ENCODE data around the gene ASB15.

Gene ASB15

DNA sequence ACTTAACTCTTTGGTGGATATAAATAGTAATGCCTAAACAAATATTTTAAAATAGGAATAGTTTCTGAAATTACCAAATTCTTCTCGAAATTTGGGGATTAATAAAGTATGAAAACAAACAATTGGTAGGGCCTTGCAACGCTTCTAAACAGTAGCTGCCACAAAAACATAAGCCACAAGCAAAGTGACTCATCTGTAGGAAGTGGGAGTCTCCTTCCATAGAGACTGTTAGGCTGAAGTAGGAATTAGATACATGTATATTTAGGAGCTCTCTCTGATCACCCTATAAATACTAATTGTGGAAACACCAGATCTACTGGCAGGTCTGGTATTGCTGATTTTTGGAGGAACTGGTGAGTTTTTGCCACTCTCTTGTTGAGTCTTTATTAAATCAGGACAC is 48.3 kb downstream of the ASB15 start:
- Histone ChIP-seq H3K4me1 (ENCODE audit: control insufficient read depth, insufficient read depth, low read length) (0 out of 2 replicates have a peak, but pooled peaks cover 1% of the 10 kb centered on the region), H3K27ac (ENCODE audit: low read length) (no peak overlapping the region), H3K9me3 (ENCODE audit: control insufficient read depth, insufficient read depth, low read length) (no peaks in the 10 kb centered on the region), H3K36me3 (ENCODE audit: control insufficient read depth, insufficient read depth, low read length) (no peaks in the 10 kb centered on the region), H3K27me3 (ENCODE audit: control insufficient read depth, insufficient read depth, low read length) (no peaks in the 10 kb centered on the region), H3K4me3 (ENCODE audit: low read length) (no peak overlapping the region)
- no CpG with 5 or more reads among the region's 2 CpGs for WGBS (ENCODE audit: insufficient coverage, insufficient read length)
- no peak for DNase-seq (ENCODE audit: low read depth, low spot score)

DNA sequence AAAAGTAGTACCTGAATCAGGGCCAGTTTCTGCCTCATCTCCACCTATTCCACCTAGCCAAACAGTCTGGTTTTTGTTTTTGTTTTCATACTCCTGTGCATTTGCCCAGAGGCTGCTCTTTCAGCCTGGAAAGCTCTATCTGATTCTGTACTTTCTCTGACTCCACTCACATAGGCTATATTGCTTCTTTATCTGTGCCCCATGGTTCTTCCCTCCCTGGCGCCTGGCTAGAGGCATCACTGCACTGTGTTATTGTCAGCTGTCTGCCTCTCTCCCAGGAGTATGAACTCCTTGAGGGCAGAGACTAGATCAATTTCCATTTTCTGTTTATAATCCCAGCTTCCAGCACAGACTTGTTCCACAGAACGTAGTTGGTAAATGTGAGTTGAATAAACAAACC is 49.0 kb downstream of the ASB15 start:
- Histone ChIP-seq H3K9me3 (ENCODE audit: control insufficient read depth, insufficient read depth, low read length) (no peaks in the 10 kb centered on the region), H3K4me1 (ENCODE audit: control insufficient read depth, insufficient read depth, low read length) (no peaks in the 10 kb centered on the region), H3K27ac (ENCODE audit: low read length) (no peak overlapping the region), H3K36me3 (ENCODE audit: control insufficient read depth, insufficient read depth, low read length) (no peaks in the 10 kb centered on the region), H3K4me3 (ENCODE audit: low read length) (no peak overlapping the region), H3K27me3 (ENCODE audit: control insufficient read depth, insufficient read depth, low read length) (no peaks in the 10 kb centered on the region)
- DNase-seq (ENCODE audit: low read depth, low spot score), result no peak
- no CpG with 5 or more reads among the region's 2 CpGs for WGBS (ENCODE audit: insufficient coverage, insufficient read length)

DNA sequence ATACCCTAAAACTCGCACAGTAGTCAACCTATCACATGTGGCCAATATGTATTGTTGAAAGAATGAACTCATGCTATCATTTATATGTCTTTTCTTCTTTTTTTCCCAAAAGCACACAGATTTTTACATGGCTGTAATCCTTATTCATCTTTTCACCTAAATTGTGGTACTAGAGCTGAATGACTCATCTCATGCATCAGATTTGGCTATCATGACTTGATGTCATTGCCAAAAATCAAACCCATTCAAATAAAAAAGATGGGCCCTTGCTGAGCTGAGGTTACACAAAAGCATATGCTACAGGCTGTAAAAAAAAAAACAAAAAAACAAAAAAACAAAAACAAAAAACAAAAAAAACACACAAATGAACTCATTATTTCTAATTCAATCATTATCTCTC is 50.8 kb downstream of the ASB15 start:
- Histone ChIP-seq H3K9me3 (ENCODE audit: control insufficient read depth, insufficient read depth, low read length) (no peaks in the 10 kb centered on the region), H3K4me1 (ENCODE audit: control insufficient read depth, insufficient read depth, low read length) (no peaks in the 10 kb centered on the region), H3K4me3 (ENCODE audit: low read length) (no peak overlapping the region), H3K36me3 (ENCODE audit: control insufficient read depth, insufficient read depth, low read length) (no peaks in the 10 kb centered on the region), H3K27ac (ENCODE audit: low read length) (no peak overlapping the region), H3K27me3 (ENCODE audit: control insufficient read depth, insufficient read depth, low read length) (no peaks in the 10 kb centered on the region)
- DNase-seq (ENCODE audit: low read depth, low spot score), result no peak
- no CpG with 5 or more reads among the region's 1 CpG for WGBS (ENCODE audit: insufficient coverage, insufficient read length)

DNA sequence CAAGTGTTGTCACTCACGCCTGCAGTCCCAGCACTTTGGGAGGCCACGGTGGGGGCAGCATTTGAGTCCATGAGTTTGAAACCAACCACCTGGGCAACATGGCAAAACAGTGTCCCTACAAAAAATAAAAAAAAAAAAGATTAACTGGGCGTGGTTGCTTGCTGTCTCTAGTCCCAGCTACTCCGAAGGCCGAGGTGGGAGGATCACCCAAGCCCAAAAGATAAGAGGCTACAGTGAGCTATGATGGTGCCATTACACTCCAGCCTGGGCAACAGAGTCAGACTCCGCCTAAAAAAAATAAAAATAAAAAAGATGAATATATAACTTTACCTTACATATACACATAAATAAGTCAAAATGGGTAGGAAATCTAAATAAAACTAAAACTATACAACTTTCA is 51.5 kb downstream of the ASB15 start:
- no peak overlapping the region for H3K27ac ChIP-seq (ENCODE audit: low read length)
- no peaks in the 10 kb centered on the region for H3K27me3 ChIP-seq (ENCODE audit: control insufficient read depth, insufficient read depth, low read length)
- H3K4me1 ChIP-seq (ENCODE audit: control insufficient read depth, insufficient read depth, low read length), result no peaks in the 10 kb centered on the region
- no CpG with 5 or more reads among the region's 6 CpGs for WGBS (ENCODE audit: insufficient coverage, insufficient read length)
- H3K36me3 ChIP-seq (ENCODE audit: control insufficient read depth, insufficient read depth, low read length), result no peaks in the 10 kb centered on the region
- no peak for DNase-seq (ENCODE audit: low read depth, low spot score)
- no peak overlapping the region for H3K4me3 ChIP-seq (ENCODE audit: low read length)
- H3K9me3 ChIP-seq (ENCODE audit: control insufficient read depth, insufficient read depth, low read length), result no peaks in the 10 kb centered on the region

DNA sequence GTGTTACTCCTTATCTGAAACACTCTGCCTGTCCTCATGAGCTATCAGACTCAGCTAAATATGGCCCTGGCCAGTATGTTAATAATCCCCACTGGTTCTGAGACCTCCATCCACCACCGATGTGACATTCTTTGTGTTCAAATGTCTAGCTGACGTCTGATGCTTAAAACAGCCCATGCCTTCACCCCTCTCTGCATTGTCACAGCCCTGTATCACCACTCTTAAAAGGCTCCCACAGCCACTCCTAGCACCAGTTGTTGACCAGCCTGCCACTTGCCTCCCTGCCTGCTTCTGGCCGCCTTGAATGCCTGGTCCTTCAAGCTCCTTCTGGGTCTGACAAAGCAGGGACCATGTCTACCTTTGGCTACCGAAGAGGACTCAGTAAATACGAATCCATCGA is 54.0 kb downstream of the ASB15 start, which contains the start of gene LMOD2:
Gene LMOD2, plus strand, starts transcription at position 253 of the 400 bp plus-strand sequence. Its CDS starts 98 bp downstream, at position 351.
- DNase-seq (ENCODE audit: low read depth, low spot score), result no peak
- H3K4me1 ChIP-seq (ENCODE audit: control insufficient read depth, insufficient read depth, low read length), result no peaks in the 10 kb centered on the region
- WGBS (ENCODE audit: insufficient coverage, insufficient read length), result no CpG with 5 or more reads among the region's 6 CpGs
- no peak within 1 kb of the TSS for H3K4me3 ChIP-seq (ENCODE audit: low read length)
- no peak within 1 kb of the TSS for H3K27ac ChIP-seq (ENCODE audit: low read length)
- H3K36me3 ChIP-seq (ENCODE audit: control insufficient read depth, insufficient read depth, low read length), result no peaks in the 10 kb centered on the region
- H3K27me3 ChIP-seq (ENCODE audit: control insufficient read depth, insufficient read depth, low read length), result no peaks in the 10 kb centered on the region
- H3K9me3 ChIP-seq (ENCODE audit: control insufficient read depth, insufficient read depth, low read length), result no peaks in the 10 kb centered on the region

DNA sequence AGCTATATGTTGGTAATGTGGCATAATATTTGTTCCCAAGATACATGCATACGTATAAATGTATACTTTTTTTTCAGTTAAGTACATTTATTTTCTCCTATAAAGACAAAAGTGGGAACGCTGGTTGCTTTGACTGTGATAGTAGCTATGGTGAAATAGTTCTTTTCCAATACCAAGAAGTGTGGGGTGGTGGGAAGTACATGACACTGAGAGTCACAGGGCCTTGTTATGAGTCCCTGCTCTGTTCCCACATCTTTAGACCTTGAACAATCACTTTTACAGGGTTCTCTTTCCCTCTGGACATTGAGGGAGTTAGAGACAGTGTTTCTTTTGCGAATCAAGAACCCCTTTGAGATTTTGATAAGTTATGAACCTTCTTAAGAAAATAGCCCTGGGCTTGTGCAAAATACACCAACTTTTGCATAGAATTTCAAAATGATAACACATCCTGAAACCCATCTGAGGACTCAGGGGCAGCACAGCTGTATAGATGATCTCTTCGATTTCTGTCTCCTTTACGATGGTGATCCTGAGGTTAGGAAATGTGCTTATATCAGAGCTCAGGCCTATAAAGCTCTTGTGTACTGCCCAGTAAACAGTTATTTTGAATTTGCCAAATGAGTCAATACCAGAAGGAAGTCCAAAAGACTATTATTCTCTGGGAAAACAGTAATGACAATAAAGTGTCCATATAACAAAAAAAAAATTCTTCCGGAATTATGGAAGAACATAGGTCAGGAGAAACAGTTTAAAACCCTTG is 55.1 kb downstream of the ASB15 start:
- Histone ChIP-seq H3K4me3 (ENCODE audit: low read length) (no peak overlapping the region), H3K36me3 (ENCODE audit: control insufficient read depth, insufficient read depth, low read length) (no peaks in the 10 kb centered on the region), H3K27ac (ENCODE audit: low read length) (no peak overlapping the region), H3K4me1 (ENCODE audit: control insufficient read depth, insufficient read depth, low read length) (no peaks in the 10 kb centered on the region), H3K9me3 (ENCODE audit: control insufficient read depth, insufficient read depth, low read length) (no peaks in the 10 kb centered on the region), H3K27me3 (ENCODE audit: control insufficient read depth, insufficient read depth, low read length) (no peaks in the 10 kb centered on the region)
- WGBS (ENCODE audit: insufficient coverage, insufficient read length), result no CpG with 5 or more reads among the region's 6 CpGs
- no peak for DNase-seq (ENCODE audit: low read depth, low spot score)

DNA sequence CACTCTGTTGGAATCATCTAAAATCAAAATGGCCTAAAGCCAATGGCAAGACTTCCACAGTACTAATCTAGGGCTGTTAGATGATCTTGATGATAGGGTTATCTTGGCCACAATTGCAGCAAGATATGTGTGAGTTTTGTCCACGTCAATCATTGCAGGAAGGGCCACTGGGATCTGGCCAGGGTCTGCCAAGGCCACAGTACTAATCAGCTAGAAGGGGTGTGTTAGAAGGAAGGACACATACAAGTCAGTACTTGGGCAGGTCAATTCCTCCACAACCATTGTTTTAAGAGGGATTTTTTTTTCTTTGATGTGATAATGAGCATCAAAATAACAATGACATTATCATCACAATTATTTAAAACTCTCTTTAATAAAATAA is 55.7 kb downstream of the ASB15 start:
- no CpG with 5 or more reads among the region's 1 CpG for WGBS (ENCODE audit: insufficient coverage, insufficient read length)
- Histone ChIP-seq H3K27me3 (ENCODE audit: control insufficient read depth, insufficient read depth, low read length) (no peaks in the 10 kb centered on the region), H3K36me3 (ENCODE audit: control insufficient read depth, insufficient read depth, low read length) (no peaks in the 10 kb centered on the region), H3K4me1 (ENCODE audit: control insufficient read depth, insufficient read depth, low read length) (no peaks in the 10 kb centered on the region), H3K4me3 (ENCODE audit: low read length) (no peak overlapping the region), H3K9me3 (ENCODE audit: control insufficient read depth, insufficient read depth, low read length) (no peaks in the 10 kb centered on the region), H3K27ac (ENCODE audit: low read length) (no peak overlapping the region)
- no peak for DNase-seq (ENCODE audit: low read depth, low spot score)

DNA sequence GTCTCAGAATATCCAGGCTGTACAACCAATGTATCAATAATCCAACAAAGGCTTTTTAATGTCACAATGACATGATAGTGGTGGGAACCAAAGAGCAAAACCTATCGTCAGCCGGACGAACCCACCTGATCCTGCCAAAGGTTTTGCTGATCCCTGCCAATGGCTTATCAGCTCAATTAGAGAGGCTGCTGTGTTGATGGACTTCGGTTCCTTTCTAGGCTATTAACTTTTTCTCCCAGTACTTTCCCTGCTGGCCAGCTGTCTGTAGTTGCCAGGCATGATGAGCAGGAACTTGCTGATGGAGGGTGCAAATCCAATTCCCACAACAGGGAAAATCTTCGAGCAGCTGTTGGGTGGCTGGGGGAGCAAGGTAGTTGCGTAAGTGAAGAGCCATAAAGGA is 56.4 kb downstream of the ASB15 start:
- WGBS (ENCODE audit: insufficient coverage, insufficient read length), result no CpG with 5 or more reads among the region's 6 CpGs
- H3K9me3 ChIP-seq (ENCODE audit: control insufficient read depth, insufficient read depth, low read length), result no peaks in the 10 kb centered on the region
- H3K4me3 ChIP-seq (ENCODE audit: low read length), result no peak overlapping the region
- H3K27ac ChIP-seq (ENCODE audit: low read length), result no peak overlapping the region
- no peak for DNase-seq (ENCODE audit: low read depth, low spot score)
- H3K4me1 ChIP-seq (ENCODE audit: control insufficient read depth, insufficient read depth, low read length), result no peaks in the 10 kb centered on the region
- H3K27me3 ChIP-seq (ENCODE audit: control insufficient read depth, insufficient read depth, low read length), result no peaks in the 10 kb centered on the region
- no peaks in the 10 kb centered on the region for H3K36me3 ChIP-seq (ENCODE audit: control insufficient read depth, insufficient read depth, low read length)

DNA sequence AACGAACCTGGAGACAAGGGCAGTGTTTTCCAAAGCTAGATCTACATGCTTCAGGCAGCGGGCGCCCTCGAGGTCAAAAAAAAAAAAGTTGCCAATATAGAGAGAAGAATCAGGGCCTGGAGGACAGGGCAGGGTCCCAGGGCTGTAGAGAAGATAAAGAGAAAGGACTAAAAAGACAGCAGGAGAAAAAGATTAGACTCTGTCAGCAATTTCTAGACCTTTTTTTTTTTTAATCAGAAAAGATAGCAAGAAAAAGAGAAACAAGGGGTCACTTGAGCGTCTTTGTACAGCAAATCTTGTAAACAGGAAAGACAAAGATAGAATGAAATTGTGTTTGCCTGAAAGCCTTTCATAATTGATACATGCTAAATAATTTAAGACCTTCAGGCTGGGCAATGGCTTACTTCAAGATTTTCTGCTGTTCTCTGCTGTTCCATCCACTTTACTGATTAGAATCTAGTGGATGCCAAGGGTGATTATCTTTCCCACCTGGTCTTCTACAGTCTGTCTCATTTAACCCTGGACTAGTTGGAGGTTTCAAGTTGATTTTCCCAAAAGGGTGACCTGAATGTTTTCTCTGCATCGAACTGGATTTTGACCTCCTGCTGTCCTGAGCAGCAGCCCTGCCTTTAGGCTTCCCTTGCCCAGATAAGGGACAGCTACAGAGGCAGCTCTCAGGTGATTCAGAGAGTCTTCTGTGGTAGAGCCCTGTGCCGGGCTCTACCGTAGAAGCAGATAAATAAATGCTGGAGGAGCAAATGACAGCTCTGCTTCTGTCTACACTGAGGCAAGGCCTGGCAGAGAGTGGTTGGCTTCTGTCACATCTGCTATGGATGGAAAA is 59.1 kb downstream of the ASB15 start:
- Histone ChIP-seq H3K4me3 (ENCODE audit: low read length) (no peak overlapping the region), H3K9me3 (ENCODE audit: control insufficient read depth, insufficient read depth, low read length) (no peaks in the 10 kb centered on the region), H3K4me1 (ENCODE audit: control insufficient read depth, insufficient read depth, low read length) (no peaks in the 10 kb centered on the region), H3K27me3 (ENCODE audit: control insufficient read depth, insufficient read depth, low read length) (no peaks in the 10 kb centered on the region), H3K36me3 (ENCODE audit: control insufficient read depth, insufficient read depth, low read length) (no peaks in the 10 kb centered on the region), H3K27ac (ENCODE audit: low read length) (no peak overlapping the region)
- no CpG with 5 or more reads among the region's 8 CpGs for WGBS (ENCODE audit: insufficient coverage, insufficient read length)
- no peak for DNase-seq (ENCODE audit: low read depth, low spot score)

DNA sequence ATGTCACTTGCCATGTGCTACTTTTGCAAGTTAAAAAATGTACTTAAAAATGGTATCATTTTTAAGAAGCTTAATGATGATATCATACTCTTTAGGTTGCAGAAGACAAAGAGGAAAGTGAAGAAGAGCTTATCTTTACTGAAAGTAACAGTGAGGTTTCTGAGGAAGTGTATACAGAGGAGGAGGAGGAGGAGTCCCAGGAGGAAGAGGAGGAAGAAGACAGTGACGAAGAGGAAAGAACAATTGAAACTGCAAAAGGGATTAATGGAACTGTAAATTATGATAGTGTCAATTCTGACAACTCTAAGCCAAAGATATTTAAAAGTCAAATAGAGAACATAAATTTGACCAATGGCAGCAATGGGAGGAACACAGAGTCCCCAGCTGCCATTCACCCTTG is 60.1 kb downstream of the ASB15 start:
- no CpG with 5 or more reads among the region's 1 CpG for WGBS (ENCODE audit: insufficient coverage, insufficient read length)
- H3K4me3 ChIP-seq (ENCODE audit: low read length), result no peak overlapping the region
- no peaks in the 10 kb centered on the region for H3K4me1 ChIP-seq (ENCODE audit: control insufficient read depth, insufficient read depth, low read length)
- no peaks in the 10 kb centered on the region for H3K36me3 ChIP-seq (ENCODE audit: control insufficient read depth, insufficient read depth, low read length)
- no peak overlapping the region for H3K27ac ChIP-seq (ENCODE audit: low read length)
- H3K9me3 ChIP-seq (ENCODE audit: control insufficient read depth, insufficient read depth, low read length), result no peaks in the 10 kb centered on the region
- no peaks in the 10 kb centered on the region for H3K27me3 ChIP-seq (ENCODE audit: control insufficient read depth, insufficient read depth, low read length)
- no peak for DNase-seq (ENCODE audit: low read depth, low spot score)

Measured in iPS DF 6.9 (cell line).